Measurements from ENCODE around the gene CPE.

DNA sequence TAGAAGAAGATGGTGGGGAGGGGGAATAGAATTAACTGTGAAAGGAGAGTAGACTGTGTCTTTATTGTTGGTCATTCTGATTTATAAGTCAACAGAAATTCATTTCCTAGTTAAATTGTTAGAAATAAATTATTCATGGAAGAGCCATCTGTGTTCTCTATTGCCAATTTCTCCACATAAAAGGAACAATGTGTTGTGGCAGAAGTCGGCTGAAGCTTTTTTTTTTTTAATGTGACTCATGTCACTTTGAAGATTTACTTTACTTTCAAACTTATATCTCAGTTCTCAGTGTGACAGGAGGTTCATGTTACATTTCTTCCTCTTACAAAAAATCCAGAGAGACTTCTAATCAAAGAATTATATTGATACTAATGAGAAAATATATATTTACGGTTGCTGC, 60.5 kb downstream of the CPE start:
- TF ChIP-seq, protein P1, sequence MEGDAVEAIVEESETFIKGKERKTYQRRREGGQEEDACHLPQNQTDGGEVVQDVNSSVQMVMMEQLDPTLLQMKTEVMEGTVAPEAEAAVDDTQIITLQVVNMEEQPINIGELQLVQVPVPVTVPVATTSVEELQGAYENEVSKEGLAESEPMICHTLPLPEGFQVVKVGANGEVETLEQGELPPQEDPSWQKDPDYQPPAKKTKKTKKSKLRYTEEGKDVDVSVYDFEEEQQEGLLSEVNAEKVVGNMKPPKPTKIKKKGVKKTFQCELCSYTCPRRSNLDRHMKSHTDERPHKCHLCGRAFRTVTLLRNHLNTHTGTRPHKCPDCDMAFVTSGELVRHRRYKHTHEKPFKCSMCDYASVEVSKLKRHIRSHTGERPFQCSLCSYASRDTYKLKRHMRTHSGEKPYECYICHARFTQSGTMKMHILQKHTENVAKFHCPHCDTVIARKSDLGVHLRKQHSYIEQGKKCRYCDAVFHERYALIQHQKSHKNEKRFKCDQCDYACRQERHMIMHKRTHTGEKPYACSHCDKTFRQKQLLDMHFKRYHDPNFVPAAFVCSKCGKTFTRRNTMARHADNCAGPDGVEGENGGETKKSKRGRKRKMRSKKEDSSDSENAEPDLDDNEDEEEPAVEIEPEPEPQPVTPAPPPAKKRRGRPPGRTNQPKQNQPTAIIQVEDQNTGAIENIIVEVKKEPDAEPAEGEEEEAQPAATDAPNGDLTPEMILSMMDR (IDR thresholded peaks at IDR 0.05): no peak
- no peak for TF ChIP-seq POLR2A (IDR thresholded peaks at IDR 0.05)

Measured in suprapubic skin (tissue), 3 donors.